Measurements from ENCODE around the gene CHEK1. TPM values are rescaled to one million over a fixed set of nuclear protein-coding genes. Genes with fewer than 3 reads are reported as not detected.
"Not testable (repeated sequence)": the region's sequence is repeated elsewhere in the genome, so short reads cannot be mapped to it uniquely, and the experiment has no call there.

Gene CHEK1
- total RNA-seq, 1 donor: 7.3 TPM

DNA sequence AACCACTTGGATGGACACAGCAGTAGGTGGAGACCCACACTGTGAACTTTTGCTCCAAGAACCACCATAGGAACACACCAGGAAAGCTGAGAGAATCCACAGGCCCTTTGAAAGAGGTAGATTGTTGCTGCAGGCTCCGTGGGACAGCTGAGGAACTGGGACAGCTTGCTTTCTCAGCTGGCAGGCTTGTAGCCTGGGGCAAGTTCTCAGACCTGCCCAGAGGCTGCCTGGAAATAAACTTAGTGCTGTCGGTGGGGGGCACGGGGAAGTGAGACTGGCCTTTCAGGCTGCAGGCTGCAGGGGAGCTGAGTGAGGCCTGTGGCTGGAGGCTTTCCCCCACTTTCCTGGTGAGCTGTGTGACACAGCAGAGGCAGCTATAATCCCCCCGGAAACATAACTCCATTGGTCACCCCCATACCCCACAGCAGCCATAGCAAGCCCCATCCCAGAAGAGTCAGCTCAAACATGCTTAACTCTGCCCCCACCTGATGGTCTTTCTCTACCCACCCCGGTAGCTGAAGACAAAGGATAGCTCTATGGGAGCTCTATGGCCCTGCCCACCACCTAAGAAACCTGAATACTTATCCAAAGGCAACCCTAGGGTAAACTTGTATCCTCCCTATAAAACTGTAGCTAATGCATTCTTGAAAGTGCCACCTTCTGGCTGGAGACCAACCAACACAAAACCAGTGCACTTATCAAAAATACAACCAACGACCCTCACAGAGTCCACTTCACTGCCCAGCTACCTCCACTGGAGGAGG is 77.1 kb downstream of the CHEK1 start:
- Histone ChIP-seq H3K27me3 (ENCODE audit: insufficient read depth, low read length) (no peaks in the 10 kb centered on the region), H3K9me3 (ENCODE audit: low read depth, low read length) (no peaks in the 10 kb centered on the region)

GRCh38 chr11:125704686-125705085 is 79.7 kb downstream of the CHEK1 start:
- not testable (repeated sequence) for H3K9me3 ChIP-seq (ENCODE audit: low read depth, low read length); H3K4me3 ChIP-seq (ENCODE audit: low read length); H3K4me1 ChIP-seq (ENCODE audit: insufficient read depth, low read length); H3K27me3 ChIP-seq (ENCODE audit: insufficient read depth, low read length)

More for the DNA sequence above, 77.1 kb downstream of the CHEK1 start:
- H3K4me1 ChIP-seq (ENCODE audit: insufficient read depth, low read length): no peaks in the 10 kb centered on the region
- no peak overlapping the region for H3K4me3 ChIP-seq (ENCODE audit: low read length)

DNA sequence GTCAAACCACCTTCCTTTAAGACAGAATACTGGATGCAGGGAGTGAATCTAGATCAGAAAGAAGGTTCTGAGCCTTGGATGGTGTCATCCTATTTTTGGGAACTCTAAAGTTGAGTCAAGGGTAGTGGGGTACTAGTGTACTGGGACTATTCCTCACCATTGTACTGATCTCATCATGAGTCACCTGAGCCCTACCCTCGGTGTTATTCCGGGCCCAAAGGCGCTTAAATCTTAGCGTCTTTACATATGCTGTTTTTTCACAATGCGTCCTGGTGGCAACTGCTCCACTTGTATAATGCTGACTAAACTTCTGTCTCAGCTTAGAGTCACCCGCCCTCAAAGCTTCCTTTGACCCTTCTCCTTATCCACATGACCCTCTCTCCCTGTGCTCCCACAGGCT is 95.8 kb downstream of the CHEK1 start:
- Histone ChIP-seq H3K4me3 (ENCODE audit: low read length) (no peak overlapping the region), H3K27me3 (ENCODE audit: insufficient read depth, low read length) (peaks cover 5% of the 10 kb centered on the region), H3K4me1 (ENCODE audit: insufficient read depth, low read length) (no peaks in the 10 kb centered on the region), H3K9me3 (ENCODE audit: low read depth, low read length) (no peaks in the 10 kb centered on the region)

- peaks cover 7% of the 10 kb centered on the region for H3K27me3 ChIP-seq (ENCODE audit: insufficient read depth, low read length)
- H3K9me3 ChIP-seq (ENCODE audit: low read depth, low read length): no peaks in the 10 kb centered on the region
- no peak overlapping the region for H3K4me3 ChIP-seq (ENCODE audit: low read length)
- no peaks in the 10 kb centered on the region for H3K4me1 ChIP-seq (ENCODE audit: insufficient read depth, low read length)
These were observed 99.2 kb downstream of the CHEK1 start for GRCh38 chr11:125724125-125724524.

Other genes with a start within 250 kb of the CHEK1 start
- 3.7 TPM for gene FEZ1, start 128.9 kb upstream of the CHEK1 start, total RNA-seq
- 28.7 TPM for gene EI24, start 55.7 kb upstream of the CHEK1 start, total RNA-seq
- 28.2 TPM for gene STT3A, start 32.3 kb upstream of the CHEK1 start, total RNA-seq
- not detected for gene ACRV1, start 55.7 kb downstream of the CHEK1 start, total RNA-seq
- not detected for gene PATE1, start 121.1 kb downstream of the CHEK1 start, total RNA-seq
- not detected for gene PATE2, start 153.7 kb downstream of the CHEK1 start, total RNA-seq
- not detected for gene PATE3, start 163.0 kb downstream of the CHEK1 start, total RNA-seq
- gene PATE4, start 208.2 kb downstream of the CHEK1 start, total RNA-seq: not detected